Central memory CD8-positive, alpha-beta T cell (primary cell): Measurements from ENCODE around the gene USP30.

Experiments
- ATAC-seq: fragments of 150-1000 bp; cut with Tn5 transposase; replicated peaks from 2 replicates; pipeline ENCODE4 v1.10.0; 2022; ENCODE audit warnings: mild to moderate bottlenecking, moderate FRiP score, moderate number of reproducible peaks; ENCODE audit not compliant: poor library complexity, severe bottlenecking; ENCODE audit errors: extremely low read depth
- DNase-seq, 2 donors: peaks; one replicate each; pipeline ENCODE4 v3.0.0; 2021; ENCODE audit warnings: low spot score in 2 of 2
- H3K27ac Mint-ChIP-seq: one replicate; pipeline ENCODE4 v1.8.0; 2022; ENCODE audit warnings: low read depth, mild to moderate bottlenecking, moderate library complexity, mixed read lengths
- H3K27me3 Mint-ChIP-seq: one replicate; pipeline ENCODE4 v1.8.0; 2022; ENCODE audit warnings: mixed read lengths
- H3K36me3 Mint-ChIP-seq: one replicate; pipeline ENCODE4 v1.8.0; 2022; ENCODE audit warnings: mild to moderate bottlenecking, moderate library complexity, mixed read lengths; ENCODE audit not compliant: insufficient read depth
- H3K4me1 Mint-ChIP-seq: one replicate; pipeline ENCODE4 v1.8.0; 2022; ENCODE audit warnings: mixed read lengths
- H3K4me3 Mint-ChIP-seq: one replicate; pipeline ENCODE4 v1.8.0; 2022; ENCODE audit warnings: mild to moderate bottlenecking, moderate library complexity, mixed read lengths
- H3K9me3 Mint-ChIP-seq: one replicate; pipeline ENCODE4 v1.8.0; 2022; ENCODE audit warnings: mixed read lengths

USP30 gene

GRCh38 chr12:109056891-109057290 lies 4.5 kb downstream of the USP30 start:
- Mint-ChIP-seq H3K4me1 (peaks cover 21% of the 10 kb centered on the region), H3K27ac (no peak overlapping the region), H3K9me3 (no peaks in the 10 kb centered on the region), H3K27me3 (no peaks in the 10 kb centered on the region), H3K4me3 (no peak overlapping the region), H3K36me3 (peaks cover 25% of the 10 kb centered on the region)
- ATAC-seq = no peak
- DNase-seq = no peak

- Mint-ChIP-seq H3K9me3 (no peaks in the 10 kb centered on the region), H3K27me3 (no peaks in the 10 kb centered on the region), H3K4me1 (peaks cover 16% of the 10 kb centered on the region), H3K4me3 (no peak overlapping the region), H3K27ac (no peak overlapping the region), H3K36me3 (peaks cover 22% of the 10 kb centered on the region)
- DNase-seq = no peak
- no peak for ATAC-seq
Measured at GRCh38 chr12:109057376-109057775, 5.0 kb downstream of the USP30 start.

GRCh38 chr12:109058773-109059172 lies 6.4 kb downstream of the USP30 start:
- H3K4me1 Mint-ChIP-seq = peaks cover 5% of the 10 kb centered on the region
- H3K36me3 Mint-ChIP-seq = peaks cover 13% of the 10 kb centered on the region
- H3K4me3 Mint-ChIP-seq = no peak overlapping the region
- H3K9me3 Mint-ChIP-seq = no peaks in the 10 kb centered on the region
- no peaks in the 10 kb centered on the region for H3K27me3 Mint-ChIP-seq
- DNase-seq = no peak
- H3K27ac Mint-ChIP-seq = no peak overlapping the region
- no peak for ATAC-seq

- Mint-ChIP-seq H3K27me3 (no peaks in the 10 kb centered on the region), H3K4me1 (no peaks in the 10 kb centered on the region), H3K9me3 (no peaks in the 10 kb centered on the region), H3K27ac (no peak overlapping the region), H3K36me3 (peaks cover 10% of the 10 kb centered on the region), H3K4me3 (no peak overlapping the region)
- ATAC-seq (no peak), DNase-seq (no peak)
Measured at GRCh38 chr12:109064143-109064542, 11.8 kb downstream of the USP30 start.

GRCh38 chr12:109065154-109065852 lies 12.9 kb downstream of the USP30 start:
- Mint-ChIP-seq H3K4me1 (no peaks in the 10 kb centered on the region), H3K36me3 (peaks cover 12% of the 10 kb centered on the region), H3K4me3 (no peak overlapping the region), H3K9me3 (no peaks in the 10 kb centered on the region), H3K27me3 (no peaks in the 10 kb centered on the region), H3K27ac (no peak overlapping the region)
- ATAC-seq (no peak), DNase-seq (no peak)

GRCh38 chr12:109065853-109066193 lies 13.4 kb downstream of the USP30 start:
- H3K4me3 Mint-ChIP-seq = no peak overlapping the region
- no peaks in the 10 kb centered on the region for H3K27me3 Mint-ChIP-seq
- no peak for DNase-seq
- H3K27ac Mint-ChIP-seq = no peak overlapping the region
- no peaks in the 10 kb centered on the region for H3K4me1 Mint-ChIP-seq
- peaks cover 14% of the 10 kb centered on the region for H3K36me3 Mint-ChIP-seq
- H3K9me3 Mint-ChIP-seq = no peaks in the 10 kb centered on the region
- ATAC-seq = no peak

GRCh38 chr12:109069307-109070271 lies 17.2 kb downstream of the USP30 start:
- DNase-seq = no peak
- ATAC-seq = no peak
- Mint-ChIP-seq H3K36me3 (peaks cover 18% of the 10 kb centered on the region), H3K9me3 (no peaks in the 10 kb centered on the region), H3K27ac (no peak overlapping the region), H3K27me3 (no peaks in the 10 kb centered on the region), H3K4me1 (no peaks in the 10 kb centered on the region), H3K4me3 (no peak overlapping the region)

- no peaks in the 10 kb centered on the region for H3K27me3 Mint-ChIP-seq
- H3K36me3 Mint-ChIP-seq = peaks cover 26% of the 10 kb centered on the region
- H3K9me3 Mint-ChIP-seq = peaks cover 5% of the 10 kb centered on the region
- DNase-seq (no peak), ATAC-seq (no peak)
- no peak overlapping the region for H3K27ac Mint-ChIP-seq
- H3K4me3 Mint-ChIP-seq = no peak overlapping the region
- H3K4me1 Mint-ChIP-seq = no peaks in the 10 kb centered on the region
Measured at GRCh38 chr12:109074866-109075265, 22.5 kb downstream of the USP30 start.

GRCh38 chr12:109082751-109083150 lies 30.4 kb downstream of the USP30 start:
- Mint-ChIP-seq H3K27me3 (no peaks in the 10 kb centered on the region), H3K36me3 (peaks cover 30% of the 10 kb centered on the region), H3K9me3 (peaks cover 5% of the 10 kb centered on the region), H3K4me3 (no peak overlapping the region), H3K4me1 (no peaks in the 10 kb centered on the region), H3K27ac (no peak overlapping the region)
- no peak for DNase-seq
- ATAC-seq = no peak

GRCh38 chr12:109084425-109084824 lies 32.0 kb downstream of the USP30 start:
- peaks cover 32% of the 10 kb centered on the region for H3K36me3 Mint-ChIP-seq
- H3K9me3 Mint-ChIP-seq = no peaks in the 10 kb centered on the region
- no peaks in the 10 kb centered on the region for H3K4me1 Mint-ChIP-seq
- no peak overlapping the region for H3K27ac Mint-ChIP-seq
- no peak for ATAC-seq
- H3K4me3 Mint-ChIP-seq = no peak overlapping the region
- no peaks in the 10 kb centered on the region for H3K27me3 Mint-ChIP-seq
- DNase-seq = no peak

- H3K27me3 Mint-ChIP-seq = no peaks in the 10 kb centered on the region
- H3K9me3 Mint-ChIP-seq = no peaks in the 10 kb centered on the region
- H3K4me3 Mint-ChIP-seq = no peak overlapping the region
- no peak overlapping the region for H3K27ac Mint-ChIP-seq
- peaks cover 29% of the 10 kb centered on the region for H3K36me3 Mint-ChIP-seq
- no peak for ATAC-seq
- DNase-seq = no peak
- no peaks in the 10 kb centered on the region for H3K4me1 Mint-ChIP-seq
Measured at GRCh38 chr12:109085590-109085989, 33.2 kb downstream of the USP30 start.

- peaks cover 30% of the 10 kb centered on the region for H3K36me3 Mint-ChIP-seq
- no peak for ATAC-seq
- no peaks in the 10 kb centered on the region for H3K27me3 Mint-ChIP-seq
- no peak overlapping the region for H3K27ac Mint-ChIP-seq
- H3K4me1 Mint-ChIP-seq = peaks cover 3% of the 10 kb centered on the region
- no peak overlapping the region for H3K4me3 Mint-ChIP-seq
- DNase-seq = no peak
- H3K9me3 Mint-ChIP-seq = no peaks in the 10 kb centered on the region
Measured at GRCh38 chr12:109087250-109087649, 34.9 kb downstream of the USP30 start.

GRCh38 chr12:109088818-109089217 lies 36.4 kb downstream of the USP30 start:
- no peak for DNase-seq
- no peak for ATAC-seq
- Mint-ChIP-seq H3K27me3 (no peaks in the 10 kb centered on the region), H3K9me3 (no peaks in the 10 kb centered on the region), H3K4me3 (no peak overlapping the region), H3K36me3 (peaks cover 26% of the 10 kb centered on the region), H3K27ac (no peak overlapping the region), H3K4me1 (peaks cover 18% of the 10 kb centered on the region)
